ENCODE measurements around the gene DCP2.

GRCh38 chr5:112930082-112930344 lies 46.6 kb upstream of the DCP2 start:
- TF ChIP-seq CTCF (conservative IDR thresholded peaks at IDR 0.05 in 1 of 2, IDR thresholded peaks at IDR 0.05 in 1 of 2; ENCODE audit: low read depth in 1 of 2, low read length in 2 of 2) = no peak
- no peak for TF ChIP-seq EZH2 (IDR thresholded peaks at IDR 0.05; ENCODE audit: low read length, missing control alignments)

Data from fibroblast of lung (primary cell).